ENCODE data around the gene CAP2.
"Not testable (repeated sequence)": the region's sequence is repeated elsewhere in the genome, so short reads cannot be mapped to it uniquely, and the experiment has no call there.

CAP2 gene

GRCh38 chr6:17395112-17395511, 1.7 kb downstream of the CAP2 start:
- intact Hi-C loops (cut with DNase I) = no loop called here
- no peak for DNase-seq

GRCh38 chr6:17396256-17396655, 2.9 kb downstream of the CAP2 start:
- no peak for DNase-seq

GRCh38 chr6:17397764-17398194, 4.4 kb downstream of the CAP2 start:
- intact Hi-C loops (cut with DNase I) = no loop called here
- DNase-seq = no peak

More at GRCh38 chr6:17396256-17396655, 2.9 kb downstream of the CAP2 start:
- intact Hi-C loops (cut with DNase I) = no loop called here

GRCh38 chr6:17405181-17405943, 12.0 kb downstream of the CAP2 start:
- DNase-seq; intact Hi-C loops (cut with DNase I): not testable (repeated sequence)

- no peak for DNase-seq
- intact Hi-C loops (cut with DNase I) = no loop called here
Measured at GRCh38 chr6:17405944-17406245, 12.5 kb downstream of the CAP2 start.

- intact Hi-C loops (cut with DNase I) = no loop called here
- DNase-seq = no peak
Measured at GRCh38 chr6:17408081-17408480, 14.7 kb downstream of the CAP2 start.

- no peak for DNase-seq
- intact Hi-C loops (cut with DNase I) = no loop called here
Measured at GRCh38 chr6:17410281-17410680, 16.9 kb downstream of the CAP2 start.

- DNase-seq = peak in 2 of 10 donors; percentile 41 to 85
- intact Hi-C loops (cut with DNase I) = no loop called here
Measured at GRCh38 chr6:17413313-17413750, 19.9 kb downstream of the CAP2 start.

GRCh38 chr6:17414395-17414794, 21.0 kb downstream of the CAP2 start:
- DNase-seq; intact Hi-C loops (cut with DNase I): not testable (repeated sequence)

GRCh38 chr6:17415321-17415720, 21.9 kb downstream of the CAP2 start:
- no peak for DNase-seq

GRCh38 chr6:17416806-17417205, 23.4 kb downstream of the CAP2 start:
- intact Hi-C loops (cut with DNase I) = no loop called here
- no peak for DNase-seq

More at GRCh38 chr6:17415321-17415720, 21.9 kb downstream of the CAP2 start:
- intact Hi-C loops (cut with DNase I) = no loop called here

- intact Hi-C loops (cut with DNase I) = no loop called here
- DNase-seq = no peak
Measured at GRCh38 chr6:17417817-17418216, 24.4 kb downstream of the CAP2 start.

- intact Hi-C loops (cut with DNase I) = no loop called here
- peak in 4 of 10 donors; percentile 12 to 80 (median 32) for DNase-seq
Measured at GRCh38 chr6:17418281-17419188, 25.1 kb downstream of the CAP2 start.

- DNase-seq = no peak
- intact Hi-C loops (cut with DNase I) = no loop called here
Measured at GRCh38 chr6:17419189-17419575, 25.8 kb downstream of the CAP2 start.

- no peak for DNase-seq
- intact Hi-C loops (cut with DNase I) = no loop called here
Measured at GRCh38 chr6:17420368-17420767, 27.0 kb downstream of the CAP2 start.

- intact Hi-C loops (cut with DNase I) = no loop called here
- no peak for DNase-seq
Measured at GRCh38 chr6:17421406-17421805, 28.0 kb downstream of the CAP2 start.

GRCh38 chr6:17423026-17423425, 29.6 kb downstream of the CAP2 start:
- DNase-seq = no peak
- intact Hi-C loops (cut with DNase I) = no loop called here

- no peak for DNase-seq
- intact Hi-C loops (cut with DNase I) = no loop called here
Measured at GRCh38 chr6:17427062-17427461, 33.7 kb downstream of the CAP2 start.

GRCh38 chr6:17427617-17428016, 34.2 kb downstream of the CAP2 start:
- intact Hi-C loops (cut with DNase I) = no loop called here
- no peak for DNase-seq

GRCh38 chr6:17428595-17429120, 35.3 kb downstream of the CAP2 start:
- DNase-seq; intact Hi-C loops (cut with DNase I): not testable (repeated sequence)

GRCh38 chr6:17429383-17430061, 36.1 kb downstream of the CAP2 start:
- DNase-seq = no peak
- intact Hi-C loops (cut with DNase I) = no loop called here
